ENCODE measurements around the gene SHC2. TPM values are rescaled to one million over a fixed set of nuclear protein-coding genes. Genes with fewer than 3 reads are reported as not detected.

SHC2 gene
- total and polyA plus RNA-seq, 2 experiments from 2014 or later: 2.2 to 4.6 TPM

- Histone ChIP-seq H2AFZ (no peak overlapping the region), H3K4me1 (ENCODE audit: insufficient read depth) (peaks cover 11% of the 10 kb centered on the region; the same call in 1 of the 2 replicates), H3K27ac (ENCODE audit: low read depth) (no peak overlapping the region), H3K27me3 (ENCODE audit: insufficient read depth) (peaks cover 1% of the 10 kb centered on the region; the same call in 1 of the 2 replicates), H3F3A (replicated peaks; ENCODE audit: low read depth) (0 out of 2 replicates have a peak, but pooled peaks cover 2% of the 10 kb centered on the region), H3K4me2 (no peak overlapping the region), H3K9me2 (ENCODE audit: insufficient read depth) (no peaks in the 10 kb centered on the region), H4K20me1 (replicated peaks; ENCODE audit: insufficient read depth) (no peaks in the 10 kb centered on the region), H3K36me3 (ENCODE audit: insufficient read depth) (no peaks in the 10 kb centered on the region), H3K79me2 (replicated peaks; ENCODE audit: insufficient read depth) (no peaks in the 10 kb centered on the region), H3K4me3 (no peak overlapping the region)
- ATAC-seq (no peak), DNase-seq (ENCODE audit: low spot score) (no peak)
- H3K4me1 Mint-ChIP-seq: peaks cover 10% of the 10 kb centered on the region
- peaks cover 9% of the 10 kb centered on the region for H3K27me3 Mint-ChIP-seq (ENCODE audit: insufficient read depth, low read depth, poor library complexity)
- peaks cover 3% of the 10 kb centered on the region; the same call in 1 of the 3 replicates for H3K36me3 Mint-ChIP-seq (ENCODE audit: low read depth)
- peaks cover 6% of the 10 kb centered on the region; the same call in 2 of the 3 replicates for H3K9me3 Mint-ChIP-seq
- no peak overlapping the region for H3K27ac Mint-ChIP-seq
- TF ChIP-seq, protein P1, sequence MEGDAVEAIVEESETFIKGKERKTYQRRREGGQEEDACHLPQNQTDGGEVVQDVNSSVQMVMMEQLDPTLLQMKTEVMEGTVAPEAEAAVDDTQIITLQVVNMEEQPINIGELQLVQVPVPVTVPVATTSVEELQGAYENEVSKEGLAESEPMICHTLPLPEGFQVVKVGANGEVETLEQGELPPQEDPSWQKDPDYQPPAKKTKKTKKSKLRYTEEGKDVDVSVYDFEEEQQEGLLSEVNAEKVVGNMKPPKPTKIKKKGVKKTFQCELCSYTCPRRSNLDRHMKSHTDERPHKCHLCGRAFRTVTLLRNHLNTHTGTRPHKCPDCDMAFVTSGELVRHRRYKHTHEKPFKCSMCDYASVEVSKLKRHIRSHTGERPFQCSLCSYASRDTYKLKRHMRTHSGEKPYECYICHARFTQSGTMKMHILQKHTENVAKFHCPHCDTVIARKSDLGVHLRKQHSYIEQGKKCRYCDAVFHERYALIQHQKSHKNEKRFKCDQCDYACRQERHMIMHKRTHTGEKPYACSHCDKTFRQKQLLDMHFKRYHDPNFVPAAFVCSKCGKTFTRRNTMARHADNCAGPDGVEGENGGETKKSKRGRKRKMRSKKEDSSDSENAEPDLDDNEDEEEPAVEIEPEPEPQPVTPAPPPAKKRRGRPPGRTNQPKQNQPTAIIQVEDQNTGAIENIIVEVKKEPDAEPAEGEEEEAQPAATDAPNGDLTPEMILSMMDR (conservative IDR thresholded peaks at IDR 0.05; ENCODE audit: low read depth in 2 of 2): no peak
- TF ChIP-seq STAT1 (IDR thresholded peaks at IDR 0.05; ENCODE audit: unreplicated experiment): no peak
- TF ChIP-seq NANOG (IDR thresholded peaks at IDR 0.05; ENCODE audit: borderline replicate concordance): no peak
- TF ChIP-seq, protein P2, sequence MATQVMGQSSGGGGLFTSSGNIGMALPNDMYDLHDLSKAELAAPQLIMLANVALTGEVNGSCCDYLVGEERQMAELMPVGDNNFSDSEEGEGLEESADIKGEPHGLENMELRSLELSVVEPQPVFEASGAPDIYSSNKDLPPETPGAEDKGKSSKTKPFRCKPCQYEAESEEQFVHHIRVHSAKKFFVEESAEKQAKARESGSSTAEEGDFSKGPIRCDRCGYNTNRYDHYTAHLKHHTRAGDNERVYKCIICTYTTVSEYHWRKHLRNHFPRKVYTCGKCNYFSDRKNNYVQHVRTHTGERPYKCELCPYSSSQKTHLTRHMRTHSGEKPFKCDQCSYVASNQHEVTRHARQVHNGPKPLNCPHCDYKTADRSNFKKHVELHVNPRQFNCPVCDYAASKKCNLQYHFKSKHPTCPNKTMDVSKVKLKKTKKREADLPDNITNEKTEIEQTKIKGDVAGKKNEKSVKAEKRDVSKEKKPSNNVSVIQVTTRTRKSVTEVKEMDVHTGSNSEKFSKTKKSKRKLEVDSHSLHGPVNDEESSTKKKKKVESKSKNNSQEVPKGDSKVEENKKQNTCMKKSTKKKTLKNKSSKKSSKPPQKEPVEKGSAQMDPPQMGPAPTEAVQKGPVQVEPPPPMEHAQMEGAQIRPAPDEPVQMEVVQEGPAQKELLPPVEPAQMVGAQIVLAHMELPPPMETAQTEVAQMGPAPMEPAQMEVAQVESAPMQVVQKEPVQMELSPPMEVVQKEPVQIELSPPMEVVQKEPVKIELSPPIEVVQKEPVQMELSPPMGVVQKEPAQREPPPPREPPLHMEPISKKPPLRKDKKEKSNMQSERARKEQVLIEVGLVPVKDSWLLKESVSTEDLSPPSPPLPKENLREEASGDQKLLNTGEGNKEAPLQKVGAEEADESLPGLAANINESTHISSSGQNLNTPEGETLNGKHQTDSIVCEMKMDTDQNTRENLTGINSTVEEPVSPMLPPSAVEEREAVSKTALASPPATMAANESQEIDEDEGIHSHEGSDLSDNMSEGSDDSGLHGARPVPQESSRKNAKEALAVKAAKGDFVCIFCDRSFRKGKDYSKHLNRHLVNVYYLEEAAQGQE (IDR thresholded peaks at IDR 0.05; ENCODE audit: unreplicated experiment): no peak
- no peak for TF ChIP-seq ZNF114 (CRISPR knock-in tag; IDR thresholded peaks at IDR 0.05)
- TF ChIP-seq JUNB (IDR thresholded peaks at IDR 0.05; ENCODE audit: unreplicated experiment): no peak
- no peak for TF ChIP-seq ZNF331 (CRISPR knock-in tag; IDR thresholded peaks at IDR 0.05; ENCODE audit: low read depth)
- TF ChIP-seq EZH2phosphoT487 (IDR thresholded peaks at IDR 0.05; ENCODE audit: unreplicated experiment): no peak
- no peak for TF ChIP-seq CREB1 (CRISPR knock-in tag; IDR thresholded peaks at IDR 0.05; ENCODE audit: low read depth)
- TF ChIP-seq EZH2 (IDR thresholded peaks at IDR 0.05; ENCODE audit: low read depth, unreplicated experiment): no peak
- TF ChIP-seq ETS1 (IDR thresholded peaks at IDR 0.05): no peak
- TF ChIP-seq POLR2AphosphoS5 (IDR thresholded peaks at IDR 0.05; ENCODE audit: low read depth): no peak
- TF ChIP-seq ZNF462 (CRISPR knock-in tag; IDR thresholded peaks at IDR 0.05): no peak
- H3K4me3 Mint-ChIP-seq: no peak overlapping the region
These were observed 45.5 kb downstream of the SHC2 start for GRCh38 chr19:415292-415691.

Measured in GM23338 (cell line).